PC-3 (cell line): ENCODE measurements around the gene GATA2.

Experiments used
- CTCF ChIP-seq: fragments of 300-600 bp; sonication (generic); conservative IDR thresholded peaks from 2 replicates; pipeline ENCODE4 v1.5.1; 2017; ENCODE audit warnings: antibody characterized with exemption, low read depth, mild to moderate bottlenecking, low read length
- EZH2phosphoT487 ChIP-seq: fragments of 300-600 bp; sonication (generic); IDR thresholded peaks from 2 replicates; pipeline ENCODE4 v1.6.1; 2018; ENCODE audit warnings: mild to moderate bottlenecking, antibody characterized with exemption, low read length, borderline replicate concordance

- TF ChIP-seq CTCF, result no peak
- no peak for TF ChIP-seq EZH2phosphoT487
These were observed 35.1 kb downstream of the GATA2 start for GRCh38 chr3:128457937-128458336.
